SK-N-SH (cell line): ENCODE data around the gene TMEM196.

ENCODE experiments used
- ELF1 ChIP-seq: IDR thresholded peaks from 2 replicates; pipeline ENCODE4 v1.4.0; 2012
- EP300 ChIP-seq, 2 experiments: IDR thresholded peaks; 2 replicates each; pipeline versions ENCODE4 v1.4.0 to v1.6.1; 2012; ENCODE audit warnings: borderline replicate concordance in 1 of 2, low read depth in 1 of 2, low read length in 1 of 2
- MXI1 ChIP-seq: IDR thresholded peaks from 2 replicates; pipeline ENCODE4 v1.6.1; 2012; ENCODE audit warnings: mild to moderate bottlenecking, low read depth, low read length, improper control_type of control experiment
- NRF1 ChIP-seq: IDR thresholded peaks from 2 replicates; pipeline ENCODE4 v1.6.1; 2012; ENCODE audit warnings: low read depth, mild to moderate bottlenecking, low read length
- PBX3 ChIP-seq: IDR thresholded peaks from 2 replicates; pipeline ENCODE4; 2012
- REST ChIP-seq: IDR thresholded peaks from 2 replicates; pipeline ENCODE4 v1.6.1; 2012; ENCODE audit warnings: mild to moderate bottlenecking, low read depth, low read length, moderate library complexity
- RFX5 ChIP-seq: IDR thresholded peaks from 2 replicates; pipeline ENCODE4 v1.6.1; 2012; ENCODE audit warnings: mild to moderate bottlenecking, improper control_type of control experiment, low read length
- SIN3A ChIP-seq: IDR thresholded peaks from 2 replicates; pipeline ENCODE4 v1.6.1; 2012; ENCODE audit warnings: low read depth, mild to moderate bottlenecking, low read length, moderate library complexity, borderline replicate concordance
- SMC3 ChIP-seq: IDR thresholded peaks from 2 replicates; pipeline ENCODE4 v1.6.1; 2012; ENCODE audit warnings: low read depth, low read length, improper control_type of control experiment
- USF2 ChIP-seq: fragments of 150-350 bp; IDR thresholded peaks from 2 replicates; pipeline ENCODE4 v1.6.1; 2017; ENCODE audit warnings: antibody characterized with exemption, low read length, low read depth, borderline replicate concordance
- TF ChIP-seq, protein P1 (sequence below): fragments of 200-600 bp; sonication (generic); IDR thresholded peaks from 2 replicates; pipeline ENCODE4 v1.6.1; 2017; ENCODE audit warnings: antibody characterized with exemption, mild to moderate bottlenecking, moderate library complexity

DNA sequence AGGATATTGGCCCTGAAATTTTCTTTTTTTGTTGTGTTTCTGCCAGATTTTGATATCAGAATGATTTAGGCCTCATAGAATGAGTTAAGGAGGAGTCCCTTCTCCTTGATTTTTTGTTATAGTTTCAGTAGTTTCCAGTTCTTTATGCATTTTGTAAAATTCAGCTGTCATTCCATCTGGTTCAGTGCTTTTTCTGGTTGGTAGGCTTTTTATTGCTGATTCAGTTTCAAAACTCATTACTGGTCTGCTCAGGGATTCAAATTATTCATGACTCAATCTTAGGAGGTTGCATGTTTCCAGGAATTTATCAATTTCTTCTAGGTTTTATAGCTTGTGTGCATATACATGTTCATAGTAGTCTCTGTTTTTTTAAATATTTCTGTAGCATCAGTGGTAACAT lies 10.1 kb upstream of the TMEM196 start:
- no peak for TF ChIP-seq SMC3
- TF ChIP-seq EP300 (IDR thresholded peaks at IDR 0.05; ENCODE audit: borderline replicate concordance in 1 of 2, low read depth in 1 of 2, low read length in 1 of 2): no peak
- TF ChIP-seq SIN3A: no peak
- TF ChIP-seq MXI1: no peak
- no peak for TF ChIP-seq PBX3
- TF ChIP-seq, protein P1, sequence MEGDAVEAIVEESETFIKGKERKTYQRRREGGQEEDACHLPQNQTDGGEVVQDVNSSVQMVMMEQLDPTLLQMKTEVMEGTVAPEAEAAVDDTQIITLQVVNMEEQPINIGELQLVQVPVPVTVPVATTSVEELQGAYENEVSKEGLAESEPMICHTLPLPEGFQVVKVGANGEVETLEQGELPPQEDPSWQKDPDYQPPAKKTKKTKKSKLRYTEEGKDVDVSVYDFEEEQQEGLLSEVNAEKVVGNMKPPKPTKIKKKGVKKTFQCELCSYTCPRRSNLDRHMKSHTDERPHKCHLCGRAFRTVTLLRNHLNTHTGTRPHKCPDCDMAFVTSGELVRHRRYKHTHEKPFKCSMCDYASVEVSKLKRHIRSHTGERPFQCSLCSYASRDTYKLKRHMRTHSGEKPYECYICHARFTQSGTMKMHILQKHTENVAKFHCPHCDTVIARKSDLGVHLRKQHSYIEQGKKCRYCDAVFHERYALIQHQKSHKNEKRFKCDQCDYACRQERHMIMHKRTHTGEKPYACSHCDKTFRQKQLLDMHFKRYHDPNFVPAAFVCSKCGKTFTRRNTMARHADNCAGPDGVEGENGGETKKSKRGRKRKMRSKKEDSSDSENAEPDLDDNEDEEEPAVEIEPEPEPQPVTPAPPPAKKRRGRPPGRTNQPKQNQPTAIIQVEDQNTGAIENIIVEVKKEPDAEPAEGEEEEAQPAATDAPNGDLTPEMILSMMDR: no peak
- no peak for TF ChIP-seq USF2
- TF ChIP-seq RFX5: no peak
- TF ChIP-seq REST: no peak
- no peak for TF ChIP-seq ELF1
- no peak for TF ChIP-seq NRF1
